Fibroblast of the conjunctiva (primary cell): ENCODE data around the gene PRM3.

ENCODE experiments used
- DNase-seq: peaks from one replicate; pipeline ENCODE4 v3.0.0-alpha.2; 2010; ENCODE audit warnings: low read depth

PRM3 gene

DNA sequence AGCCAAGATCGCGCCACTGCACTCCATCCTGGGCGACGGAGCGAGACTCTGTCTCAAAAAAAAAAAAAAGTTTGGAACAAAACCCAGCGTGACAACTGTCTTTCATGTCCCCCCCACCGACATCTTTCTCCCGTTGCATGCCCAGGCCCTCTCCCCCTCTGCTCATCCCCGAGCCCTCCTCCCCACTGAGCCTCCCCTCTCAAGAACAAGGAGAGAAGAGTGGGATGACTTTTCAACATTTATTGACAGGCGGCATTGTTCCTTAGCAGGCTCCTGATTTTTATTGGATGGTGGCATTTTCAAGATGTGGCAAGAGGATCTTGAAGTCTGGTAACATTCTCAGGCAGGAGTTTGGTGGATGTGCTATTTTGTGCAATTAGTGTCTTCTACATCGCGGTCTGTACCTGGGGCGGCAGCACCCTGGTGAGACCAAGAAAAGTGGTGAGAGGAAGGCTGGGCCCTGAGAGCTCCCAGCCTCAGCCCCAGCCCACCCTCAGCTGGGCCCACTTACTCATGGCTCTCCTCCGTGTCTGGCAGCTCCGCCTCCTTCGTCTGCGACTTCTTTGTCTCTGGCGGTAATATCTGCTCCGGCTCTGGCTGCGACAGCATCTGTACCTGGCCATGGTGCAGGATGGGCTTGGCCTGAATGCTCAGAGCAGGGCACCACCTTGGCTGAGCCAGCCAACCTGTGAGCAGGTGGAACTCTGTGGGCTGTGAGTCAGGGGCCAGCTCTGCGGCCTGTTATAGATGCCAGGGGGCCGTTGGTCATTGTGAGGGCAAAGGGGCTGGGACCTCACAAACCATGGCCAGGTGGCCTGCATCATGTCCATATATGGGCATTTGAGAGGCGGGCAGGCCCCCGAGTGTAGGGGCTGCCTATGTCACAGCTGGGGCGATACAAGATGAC lies 7.4 kb upstream of the PRM3 start, which contains the start of gene PRM1:
Gene PRM1, minus strand, starts transcription at position 715 of the 907 bp plus-strand sequence. Its CDS starts 92 bp downstream, at position 623.
- DNase-seq: no peak

GRCh38 chr16:11278681-11279628 lies 5.5 kb upstream of the PRM3 start:
- no peak for DNase-seq

- DNase-seq: no peak
Observed at GRCh38 chr16:11277607-11278337, 4.3 kb upstream of the PRM3 start.

GRCh38 chr16:11276896-11277593 lies 3.6 kb upstream of the PRM3 start:
- no peak for DNase-seq

DNA sequence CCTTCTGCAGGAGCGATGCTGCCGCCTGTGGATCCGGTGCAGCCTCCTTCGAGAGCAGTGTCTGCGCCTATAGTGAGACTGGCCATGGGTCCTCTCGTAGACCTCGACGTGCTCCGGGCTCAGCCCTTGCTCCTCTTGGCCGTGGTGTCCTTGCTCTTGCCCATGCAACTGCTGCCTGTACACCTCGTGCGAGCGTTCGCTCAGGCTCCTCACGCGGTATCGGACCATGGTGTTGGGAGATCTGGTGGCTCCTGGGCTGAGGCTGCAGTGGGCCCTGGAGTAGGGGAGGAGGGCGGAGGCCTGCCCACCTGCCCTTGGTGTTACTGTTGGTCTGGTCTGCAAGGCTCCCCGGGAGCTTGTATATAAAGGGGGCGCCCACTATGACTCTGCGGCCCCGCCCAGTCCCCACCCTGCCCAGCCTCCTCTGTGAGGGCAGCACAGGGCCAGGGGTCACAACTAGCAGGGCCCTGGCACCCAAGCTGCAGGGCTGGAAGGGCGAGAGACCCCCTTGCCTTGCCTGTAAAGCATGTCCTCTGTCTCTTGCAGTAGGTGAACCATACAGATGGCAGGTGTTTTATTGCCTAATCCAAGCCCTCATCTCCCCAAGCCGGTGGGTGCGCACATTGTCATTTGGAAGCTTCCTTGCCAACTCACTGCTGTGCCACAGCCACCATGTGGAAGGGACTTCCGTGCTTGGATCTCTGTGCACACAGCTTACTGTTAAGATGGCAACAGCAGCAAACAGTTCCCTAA lies 2.9 kb upstream of the PRM3 start, which contains the start of gene PRM2:
Gene PRM2, minus strand, starts transcription at position 338 of the 753 bp plus-strand sequence. Its CDS starts 110 bp downstream, at position 228.
- no peak for DNase-seq

GRCh38 chr16:11274964-11275363 lies 1.5 kb upstream of the PRM3 start:
- no peak for DNase-seq

DNA sequence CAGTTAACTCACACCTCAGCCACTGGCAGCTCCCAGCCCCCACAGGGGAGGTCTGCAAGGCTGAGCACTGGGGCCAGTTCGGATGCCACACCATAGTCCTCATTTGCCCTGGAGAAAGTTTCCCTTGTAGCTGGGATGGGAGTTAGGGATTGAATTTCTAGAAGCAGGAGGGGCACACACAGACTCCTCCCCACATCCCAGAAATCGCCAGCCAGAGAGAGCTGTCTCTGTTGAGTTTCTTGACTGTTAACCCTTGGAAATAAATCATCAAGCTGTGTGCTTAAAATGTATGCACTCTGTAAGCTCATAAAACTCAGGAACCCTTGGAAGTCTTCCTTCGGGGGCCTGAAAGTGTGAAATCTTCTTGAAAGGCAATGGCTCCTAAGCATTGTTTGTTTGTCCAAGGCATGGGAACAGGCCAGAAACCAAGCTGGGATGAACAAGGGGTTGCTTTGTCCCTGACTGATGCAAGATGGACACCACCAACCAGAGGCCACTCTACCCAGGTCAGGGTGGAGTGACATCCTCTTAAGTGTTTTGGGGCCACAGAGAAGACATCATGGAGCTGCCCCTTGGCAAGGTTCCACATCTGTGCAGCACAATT lies 394 bp upstream of the PRM3 start:
- DNase-seq: no peak

- no peak for DNase-seq
Observed at GRCh38 chr16:11272484-11272883, 945 bp downstream of the PRM3 start.

- DNase-seq: no peak
Observed at GRCh38 chr16:11271610-11272009, 1.8 kb downstream of the PRM3 start.

GRCh38 chr16:11270602-11271162 lies 2.7 kb downstream of the PRM3 start:
- no peak for DNase-seq

DNA sequence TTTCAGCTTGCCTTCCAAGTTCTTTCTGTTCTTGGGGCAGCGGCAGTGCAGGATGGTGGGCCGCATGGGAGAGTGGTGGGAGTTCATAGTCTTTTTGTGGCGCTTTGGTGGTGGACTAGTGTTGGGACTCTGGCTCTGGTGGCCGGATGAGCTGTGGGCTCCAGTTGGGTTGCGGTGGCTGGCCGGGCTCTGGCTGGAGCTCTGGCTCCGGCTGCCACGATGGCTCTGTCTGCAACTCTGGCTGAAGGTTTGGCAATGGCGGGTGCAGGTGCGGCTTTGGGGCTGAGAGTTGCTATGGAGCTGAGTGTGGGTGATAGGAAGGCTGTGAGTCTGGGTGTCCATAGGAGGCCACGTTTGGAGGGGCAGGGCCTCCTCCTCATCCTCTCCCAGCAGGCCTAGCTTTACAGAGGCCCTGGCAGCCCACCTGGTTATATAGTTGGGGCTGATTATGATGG lies 4.5 kb downstream of the PRM3 start, which contains the start of gene TNP2:
Gene TNP2, minus strand, starts transcription at position 405 of the 455 bp plus-strand sequence. Its CDS starts 63 bp downstream, at position 342.
- no peak for DNase-seq

DNA sequence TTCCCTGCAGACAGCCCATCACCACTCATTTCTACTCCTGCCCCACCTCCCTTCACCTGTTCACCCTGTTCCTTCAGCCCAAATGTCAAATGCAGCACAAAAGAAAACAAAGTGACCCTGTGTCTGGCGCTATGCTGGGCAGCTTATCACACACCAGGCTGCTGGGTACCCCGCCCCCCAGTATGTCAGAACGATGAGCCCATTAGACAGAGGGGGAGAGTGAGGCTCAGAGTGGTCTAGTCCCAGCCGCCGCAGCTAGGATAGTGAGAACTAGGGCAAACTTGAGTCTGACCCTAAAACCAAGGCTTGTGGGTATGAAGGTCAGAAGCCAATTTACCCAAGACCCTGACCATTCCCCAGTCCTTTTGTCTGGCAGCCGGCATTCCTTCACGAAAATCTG lies 8.3 kb downstream of the PRM3 start:
- no peak for DNase-seq

DNA sequence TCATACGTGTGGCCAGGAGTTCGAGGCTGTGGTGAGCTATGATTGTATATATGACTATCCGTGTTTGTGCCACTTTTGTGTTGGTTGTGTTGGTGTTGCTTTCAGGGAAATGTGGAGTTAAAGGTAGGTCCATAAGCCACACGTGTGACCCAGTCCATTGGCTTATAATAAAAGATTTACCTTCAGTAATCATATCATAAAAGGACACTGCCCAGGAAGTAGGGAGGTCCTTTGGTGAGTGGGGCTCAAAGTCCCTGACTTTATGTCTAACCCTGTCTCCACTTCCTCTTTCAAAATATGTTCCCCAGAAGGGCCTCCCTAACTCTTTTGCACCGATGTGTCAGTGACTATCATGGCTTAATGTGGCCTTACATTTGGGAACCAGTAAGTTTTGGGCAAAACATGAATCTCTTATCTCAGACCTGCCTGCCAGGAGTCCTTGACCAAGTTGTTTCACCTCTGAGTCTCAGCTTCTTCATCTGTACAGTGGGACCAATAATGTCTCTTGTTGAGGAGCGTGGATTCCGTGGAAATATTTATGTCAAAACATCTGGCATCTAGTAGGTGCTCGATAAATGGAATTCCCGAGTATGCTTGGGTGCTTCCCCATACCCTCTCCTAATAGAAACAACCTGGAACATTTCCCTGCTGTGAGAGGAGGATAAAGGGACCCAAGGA lies 9.1 kb downstream of the PRM3 start:
- no peak for DNase-seq

GRCh38 chr16:11263737-11264136 lies 9.7 kb downstream of the PRM3 start:
- DNase-seq: no peak

DNA sequence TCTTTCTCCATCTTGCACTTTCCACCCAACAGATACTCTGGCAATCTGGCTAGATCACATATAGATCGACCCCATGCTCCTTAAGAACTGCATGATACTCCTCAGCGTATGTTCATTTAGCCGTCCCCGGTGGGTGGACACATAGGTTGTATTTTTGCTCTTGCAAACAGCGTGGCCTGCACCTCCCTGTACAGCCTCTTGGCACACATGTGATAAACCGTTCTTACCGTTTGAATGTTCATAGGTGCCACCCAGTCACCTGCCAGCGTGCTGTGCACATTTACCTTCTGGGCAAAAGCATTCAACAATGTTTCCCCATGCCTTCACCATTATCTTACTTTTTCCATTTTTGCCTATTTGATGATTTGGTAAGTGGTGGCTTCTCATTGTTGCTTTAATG lies 10.5 kb downstream of the PRM3 start:
- no peak for DNase-seq

GRCh38 chr16:11260596-11260966 lies 12.8 kb downstream of the PRM3 start:
- no peak for DNase-seq

- no peak for DNase-seq
Observed at GRCh38 chr16:11259655-11260595, 13.5 kb downstream of the PRM3 start.
